HAP-1 (cell line): ENCODE results near the gene TMOD3.

Experiments used
- DNase-seq, 2 experiments: peaks; one replicate each; pipeline ENCODE4 v3.0.0-alpha.2; 2016 to 2020; ENCODE audit warnings: low spot score in 2 of 2
- H3K27me3 ChIP-seq: fragments of 250-450 bp; sonication (Bioruptor Pico); 2 replicates; pipeline ENCODE4 v1.5.1; 2020; ENCODE audit warnings: low read depth, mild to moderate bottlenecking, moderate library complexity
- H3K36me3 ChIP-seq: fragments of 250-450 bp; sonication (Bioruptor Pico); replicated peaks from 2 replicates; pipeline ENCODE4 v1.5.1; 2020; ENCODE audit warnings: mild to moderate bottlenecking
- H3K4me1 ChIP-seq: fragments of 250-450 bp; sonication (Bioruptor Pico); 2 replicates; pipeline ENCODE4 v1.5.1; 2020; ENCODE audit warnings: mild to moderate bottlenecking
- H3K4me3 ChIP-seq: fragments of 250-450 bp; sonication (Bioruptor Pico); 2 replicates; pipeline ENCODE4 v1.5.1; 2020; ENCODE audit warnings: mild to moderate bottlenecking, moderate library complexity
- H3K9me3 ChIP-seq: fragments of 250-450 bp; sonication (Bioruptor Pico); 2 replicates; pipeline ENCODE4 v1.5.1; 2020; ENCODE audit warnings: mild to moderate bottlenecking, moderate library complexity
- in situ Hi-C: fragments of 300-500 bp; cut with MboI; formaldehyde crosslinking; loops from 3 replicates; pipeline ENCODE4 v1.14.3; 2020; ENCODE audit warnings: low sequenced_read_pairs, inconsistent platforms, mixed read lengths

The TMOD3 gene

DNA sequence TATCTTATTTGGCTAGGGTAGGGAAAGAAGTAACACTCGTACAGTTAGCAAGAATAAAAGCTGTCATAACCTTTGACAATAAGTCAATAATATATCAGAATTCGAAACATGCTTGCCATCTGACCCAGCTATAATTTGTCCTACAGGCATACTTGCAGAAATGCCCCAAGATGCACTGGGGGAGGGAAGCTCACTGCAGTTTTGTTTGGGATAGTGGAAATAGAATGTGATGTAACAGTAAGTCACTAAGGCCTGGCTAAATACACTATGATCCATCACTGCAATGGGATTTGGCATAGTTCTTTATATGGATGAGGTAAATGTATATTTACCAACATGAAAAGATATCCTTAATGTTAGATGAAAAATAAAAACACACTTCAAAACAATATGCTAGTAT lies 25.5 kb upstream of the TMOD3 start:
- Histone ChIP-seq H3K36me3 (no peaks in the 10 kb centered on the region), H3K4me1 (0 out of 2 replicates have a peak, but pooled peaks cover 3% of the 10 kb centered on the region), H3K4me3 (no peak overlapping the region), H3K27me3 (no peaks in the 10 kb centered on the region), H3K9me3 (no peaks in the 10 kb centered on the region)
- DNase-seq: no peak
- in situ Hi-C loops: no loop called here

- in situ Hi-C loops: no loop called here
- no peak for DNase-seq
These were observed 23.3 kb upstream of the TMOD3 start for GRCh38 chr15:51806123-51806522.

GRCh38 chr15:51809457-51809856 lies 20.0 kb upstream of the TMOD3 start:
- Histone ChIP-seq H3K36me3 (no peaks in the 10 kb centered on the region), H3K4me3 (no peak overlapping the region)

More at GRCh38 chr15:51806123-51806522, 23.3 kb upstream of the TMOD3 start:
- no peaks in the 10 kb centered on the region for H3K27me3 ChIP-seq
- H3K4me1 ChIP-seq: 0 out of 2 replicates have a peak, but pooled peaks cover 2% of the 10 kb centered on the region
- no peaks in the 10 kb centered on the region for H3K36me3 ChIP-seq
- H3K9me3 ChIP-seq: no peaks in the 10 kb centered on the region
- no peak overlapping the region for H3K4me3 ChIP-seq

DNA sequence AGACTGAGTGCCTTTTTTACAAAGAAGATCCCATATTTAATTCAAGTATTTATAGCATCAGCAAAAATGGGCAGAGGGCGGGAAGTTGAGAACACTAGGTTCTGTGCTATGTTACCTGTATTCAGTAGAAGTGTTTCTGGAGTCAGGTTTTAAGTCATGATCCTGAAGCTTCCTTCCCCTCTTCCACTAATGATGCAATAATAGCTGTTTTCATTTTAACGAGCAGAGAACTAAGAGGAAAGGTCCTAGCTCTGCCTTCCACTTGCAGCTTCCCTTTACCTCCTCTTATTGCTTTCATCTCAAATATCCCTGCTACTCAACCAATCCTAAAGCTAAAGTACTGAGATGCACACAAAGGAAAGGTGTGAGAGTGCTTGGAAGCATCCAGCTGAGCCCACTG lies 16.9 kb upstream of the TMOD3 start:
- in situ Hi-C loops: no loop called here
- no peak for DNase-seq
- H3K36me3 ChIP-seq: no peaks in the 10 kb centered on the region
- no peaks in the 10 kb centered on the region for H3K4me1 ChIP-seq
- no peaks in the 10 kb centered on the region for H3K27me3 ChIP-seq
- no peak overlapping the region for H3K4me3 ChIP-seq
- no peaks in the 10 kb centered on the region for H3K9me3 ChIP-seq

More at GRCh38 chr15:51809457-51809856, 20.0 kb upstream of the TMOD3 start:
- Histone ChIP-seq H3K27me3 (no peaks in the 10 kb centered on the region), H3K9me3 (no peaks in the 10 kb centered on the region), H3K4me1 (no peaks in the 10 kb centered on the region)
- in situ Hi-C loops: no loop called here
- no peak for DNase-seq

- DNase-seq: no peak
- Histone ChIP-seq H3K27me3 (no peaks in the 10 kb centered on the region), H3K36me3 (no peaks in the 10 kb centered on the region), H3K4me3 (no peak overlapping the region), H3K4me1 (no peaks in the 10 kb centered on the region), H3K9me3 (no peaks in the 10 kb centered on the region)
- in situ Hi-C loops: no loop called here
These were observed 14.8 kb upstream of the TMOD3 start for GRCh38 chr15:51814606-51815005.

DNA sequence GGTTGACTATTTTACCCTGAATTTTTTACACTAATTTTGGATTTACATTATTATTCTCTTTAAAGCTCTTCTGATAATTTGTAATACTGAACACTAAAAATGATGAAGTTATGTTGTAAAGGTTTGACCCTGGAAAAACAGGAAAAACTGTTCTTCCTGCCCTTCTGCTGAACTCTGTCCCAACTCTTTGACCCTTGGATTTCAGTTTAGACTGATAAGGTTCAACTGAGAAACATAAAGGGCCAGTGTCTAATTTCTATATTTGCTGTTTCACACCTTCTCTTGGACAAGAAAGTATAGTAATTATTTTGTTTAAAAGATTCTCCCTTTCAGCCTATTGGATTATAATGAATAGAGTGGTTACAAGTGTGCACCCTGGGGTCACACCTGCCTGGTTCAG lies 12.8 kb upstream of the TMOD3 start:
- in situ Hi-C loops: no loop called here
- Histone ChIP-seq H3K4me3 (no peak overlapping the region), H3K27me3 (no peaks in the 10 kb centered on the region), H3K36me3 (no peaks in the 10 kb centered on the region), H3K9me3 (0 out of 2 replicates have a peak, but pooled peaks cover 4% of the 10 kb centered on the region), H3K4me1 (no peaks in the 10 kb centered on the region)
- no peak for DNase-seq

DNA sequence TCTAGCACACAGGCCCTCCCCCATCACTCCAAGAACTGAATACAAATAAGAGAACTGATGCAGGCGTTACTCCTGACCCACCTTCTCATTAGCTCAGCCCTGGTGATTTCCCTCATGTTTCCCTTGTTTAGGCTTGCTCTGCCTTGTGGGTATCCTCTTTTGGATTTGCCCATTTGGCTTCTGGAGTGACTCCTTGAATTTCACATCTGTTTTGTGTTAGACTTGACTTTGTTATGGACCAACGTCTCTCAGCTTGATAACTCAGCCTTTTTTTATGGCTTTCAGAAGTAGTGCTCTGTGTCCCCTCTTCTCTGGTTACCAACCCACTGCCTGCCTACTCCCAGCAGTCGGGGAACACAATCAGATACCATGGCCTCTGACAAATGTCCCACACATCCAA lies 11.3 kb upstream of the TMOD3 start:
- DNase-seq: no peak
- Histone ChIP-seq H3K27me3 (no peaks in the 10 kb centered on the region), H3K4me1 (no peaks in the 10 kb centered on the region), H3K9me3 (0 out of 2 replicates have a peak, but pooled peaks cover 5% of the 10 kb centered on the region), H3K36me3 (no peaks in the 10 kb centered on the region), H3K4me3 (no peak overlapping the region)
- in situ Hi-C loops: no loop called here

GRCh38 chr15:51825698-51826097 lies 3.8 kb upstream of the TMOD3 start:
- Histone ChIP-seq H3K9me3 (0 out of 2 replicates have a peak, but pooled peaks cover 5% of the 10 kb centered on the region), H3K4me3 (no peak overlapping the region), H3K27me3 (no peaks in the 10 kb centered on the region), H3K36me3 (peaks cover 4% of the 10 kb centered on the region), H3K4me1 (no peaks in the 10 kb centered on the region; the same call in 1 of the 2 replicates)
- in situ Hi-C loops: no loop called here
- no peak for DNase-seq

- Histone ChIP-seq H3K4me3 (peak overlapping the region; percentile 97), H3K36me3 (peaks cover 4% of the 10 kb centered on the region), H3K9me3 (no peaks in the 10 kb centered on the region), H3K27me3 (no peaks in the 10 kb centered on the region), H3K4me1 (peaks cover 10% of the 10 kb centered on the region)
- in situ Hi-C loops: no loop called here
- DNase-seq: no peak
These were observed 655 bp upstream of the TMOD3 start for GRCh38 chr15:51828621-51829375.

DNA sequence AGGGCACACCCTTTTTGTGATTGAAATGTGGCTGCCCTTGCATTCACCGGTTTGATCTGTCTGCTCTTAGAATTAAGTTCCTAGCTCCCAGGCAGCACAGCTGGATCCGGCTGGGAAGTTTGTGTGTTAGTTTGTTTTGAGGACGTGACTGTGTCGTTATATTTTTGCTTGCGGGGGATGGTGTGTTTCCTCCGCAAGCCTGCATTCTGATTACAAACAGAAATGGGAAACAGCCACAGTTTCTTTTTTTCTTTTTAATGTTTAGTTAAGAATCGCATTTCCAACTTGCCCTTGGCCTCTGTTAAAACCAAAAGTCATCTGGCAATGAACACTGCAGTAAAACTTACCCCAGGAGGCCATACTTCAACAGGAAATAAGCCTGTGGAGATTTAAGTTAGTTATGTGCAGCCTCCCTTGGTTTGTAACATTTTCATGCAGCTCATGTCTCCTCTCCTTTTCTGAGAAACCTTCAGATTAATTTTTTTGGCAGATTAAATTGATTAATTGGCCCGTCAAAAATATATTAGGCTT lies 888 bp downstream of the TMOD3 start:
- no peaks in the 10 kb centered on the region for H3K9me3 ChIP-seq
- H3K36me3 ChIP-seq: peaks cover 4% of the 10 kb centered on the region
- DNase-seq: peak in 1 of 2 experiments; percentile 28
- peak overlapping the region; percentile 97 for H3K4me3 ChIP-seq
- in situ Hi-C loops: no loop called here
- peaks cover 18% of the 10 kb centered on the region for H3K4me1 ChIP-seq
- H3K27me3 ChIP-seq: no peaks in the 10 kb centered on the region

GRCh38 chr15:51833772-51834171 lies 4.3 kb downstream of the TMOD3 start:
- peaks cover 24% of the 10 kb centered on the region for H3K4me1 ChIP-seq

GRCh38 chr15:51837792-51838251 lies 8.4 kb downstream of the TMOD3 start:
- Histone ChIP-seq H3K36me3 (no peaks in the 10 kb centered on the region), H3K4me3 (no peak overlapping the region), H3K4me1 (peaks cover 36% of the 10 kb centered on the region), H3K9me3 (no peaks in the 10 kb centered on the region), H3K27me3 (no peaks in the 10 kb centered on the region)
- in situ Hi-C loops: no loop called here
- no peak for DNase-seq

More at GRCh38 chr15:51833772-51834171, 4.3 kb downstream of the TMOD3 start:
- no peak for DNase-seq
- Histone ChIP-seq H3K27me3 (no peaks in the 10 kb centered on the region), H3K9me3 (no peaks in the 10 kb centered on the region), H3K36me3 (peaks cover 4% of the 10 kb centered on the region), H3K4me3 (no peak overlapping the region)
- in situ Hi-C loops: no loop called here

DNA sequence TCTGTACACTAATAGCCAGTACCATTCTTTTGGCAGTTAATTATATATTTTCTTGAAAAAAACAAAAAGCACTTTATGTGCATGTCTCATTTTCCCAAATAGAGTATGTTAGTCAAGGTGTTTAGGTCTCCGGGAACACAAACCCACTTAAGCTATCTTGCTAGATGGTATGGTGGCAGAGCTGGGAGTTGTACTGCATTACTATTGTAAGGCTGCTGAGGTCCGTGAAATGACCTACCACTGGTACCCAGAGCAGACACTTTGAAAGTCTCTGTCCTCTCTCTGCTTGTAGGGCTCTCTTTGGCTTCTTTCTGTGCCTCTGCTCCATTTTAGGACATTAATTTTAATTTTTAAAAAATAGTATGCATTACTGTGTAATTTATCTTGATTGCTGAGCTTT lies 8.8 kb downstream of the TMOD3 start:
- in situ Hi-C loops: no loop called here
- Histone ChIP-seq H3K36me3 (no peaks in the 10 kb centered on the region), H3K4me3 (no peak overlapping the region), H3K9me3 (no peaks in the 10 kb centered on the region), H3K4me1 (peaks cover 37% of the 10 kb centered on the region), H3K27me3 (no peaks in the 10 kb centered on the region)
- DNase-seq: no peak

DNA sequence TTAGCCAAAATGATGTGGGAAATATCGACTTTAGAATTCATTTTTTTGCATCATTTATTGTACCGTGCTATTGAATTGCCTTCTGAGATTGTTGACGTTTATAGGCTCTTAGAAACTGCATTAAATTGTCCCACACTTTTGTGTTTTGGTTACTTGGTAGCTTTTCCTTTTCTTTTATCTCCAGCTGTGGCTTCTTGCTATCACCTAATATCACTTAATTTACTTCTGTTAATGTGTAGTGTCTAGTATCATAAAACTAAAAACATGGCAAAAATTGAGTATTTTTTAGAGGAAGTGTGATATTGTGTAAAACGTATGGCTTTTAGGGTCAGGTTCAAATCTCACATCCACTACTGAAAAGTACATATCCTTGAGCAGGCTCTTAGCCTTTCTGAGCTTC lies 11.2 kb downstream of the TMOD3 start:
- Histone ChIP-seq H3K4me1 (peaks cover 24% of the 10 kb centered on the region), H3K4me3 (no peak overlapping the region), H3K9me3 (no peaks in the 10 kb centered on the region), H3K36me3 (no peaks in the 10 kb centered on the region), H3K27me3 (no peaks in the 10 kb centered on the region)
- DNase-seq: no peak
- in situ Hi-C loops: no loop called here
